Loucy (cell line): Measurements from ENCODE around the gene SQSTM1.

Source experiments
- H2AFZ ChIP-seq: fragments of 200-600 bp; sonication (generic); 2 replicates; pipeline ENCODE4 v1.6.0; 2016; ENCODE audit warnings: antibody characterized with exemption, mild to moderate bottlenecking, low read length, moderate library complexity
- H3F3A ChIP-seq: fragments of 200-600 bp; 2 replicates; pipeline ENCODE4 v1.6.0; 2016; ENCODE audit warnings: antibody characterized with exemption, low read depth, mild to moderate bottlenecking
- H3K27me3 ChIP-seq: fragments of 200-600 bp; sonication (generic); 2 replicates; pipeline ENCODE4 v1.6.1; 2014; ENCODE audit warnings: low read length, mild to moderate bottlenecking; ENCODE audit not compliant: insufficient read depth, poor library complexity, severe bottlenecking
- H3K36me3 ChIP-seq: fragments of 200-600 bp; sonication (generic); 2 replicates; pipeline ENCODE4 v1.6.1; 2016; ENCODE audit warnings: low read length; ENCODE audit not compliant: insufficient read depth
- H3K4me1 ChIP-seq: fragments of 200-600 bp; sonication (generic); 2 replicates; pipeline ENCODE4 v1.5.1; 2014; ENCODE audit warnings: low read length, mild to moderate bottlenecking; ENCODE audit not compliant: insufficient read depth, poor library complexity, severe bottlenecking
- H3K4me2 ChIP-seq: fragments of 200-600 bp; sonication (generic); 2 replicates; pipeline ENCODE4 v1.6.0; 2014; ENCODE audit warnings: antibody characterized with exemption, low read length, low read depth, mild to moderate bottlenecking; ENCODE audit not compliant: poor library complexity, severe bottlenecking
- H3K4me3 ChIP-seq: fragments of 200-600 bp; sonication (generic); 2 replicates; pipeline ENCODE4 v1.5.1; 2014; ENCODE audit warnings: low read length, mild to moderate bottlenecking, mixed read lengths; ENCODE audit not compliant: poor library complexity, severe bottlenecking
- H3K79me2 ChIP-seq: fragments of 200-600 bp; sonication (generic); 2 replicates; pipeline ENCODE4 v1.6.1; 2014; ENCODE audit warnings: low read length; ENCODE audit not compliant: insufficient read depth
- H3K9ac ChIP-seq: fragments of 200-600 bp; sonication (generic); 2 replicates; pipeline ENCODE4 v1.6.0; 2014; ENCODE audit warnings: mild to moderate bottlenecking, low read depth, low read length, moderate library complexity; ENCODE audit not compliant: poor library complexity, severe bottlenecking
- H3K9me2 ChIP-seq: fragments of 200-600 bp; sonication (generic); replicated peaks from 2 replicates; pipeline ENCODE4 v1.6.1; 2016; ENCODE audit warnings: low read depth, low read length, mixed read lengths
- H3K9me3 ChIP-seq: fragments of 200-600 bp; sonication (generic); 2 replicates; pipeline ENCODE4 v1.6.1; 2014; ENCODE audit warnings: mild to moderate bottlenecking, antibody characterized with exemption, low read length, low read depth; ENCODE audit not compliant: insufficient read depth
- H4K20me1 ChIP-seq: fragments of 200-600 bp; sonication (generic); 2 replicates; pipeline ENCODE4 v1.6.0; 2014; ENCODE audit warnings: antibody characterized with exemption, low read length, mild to moderate bottlenecking; ENCODE audit not compliant: insufficient read depth, poor library complexity, severe bottlenecking
- EZH2phosphoT487 ChIP-seq: fragments of 200-600 bp; IDR thresholded peaks from 2 replicates; pipeline ENCODE4 v1.6.1; 2018; ENCODE audit warnings: antibody characterized with exemption, mild to moderate bottlenecking, moderate library complexity, borderline replicate concordance
- TF ChIP-seq, protein P1 (sequence below): fragments of 200-600 bp; sonication (generic); conservative IDR thresholded peaks from 2 replicates; pipeline ENCODE4 v1.5.1; 2014; ENCODE audit warnings: mild to moderate bottlenecking, antibody characterized with exemption, low read length

Gene SQSTM1

DNA sequence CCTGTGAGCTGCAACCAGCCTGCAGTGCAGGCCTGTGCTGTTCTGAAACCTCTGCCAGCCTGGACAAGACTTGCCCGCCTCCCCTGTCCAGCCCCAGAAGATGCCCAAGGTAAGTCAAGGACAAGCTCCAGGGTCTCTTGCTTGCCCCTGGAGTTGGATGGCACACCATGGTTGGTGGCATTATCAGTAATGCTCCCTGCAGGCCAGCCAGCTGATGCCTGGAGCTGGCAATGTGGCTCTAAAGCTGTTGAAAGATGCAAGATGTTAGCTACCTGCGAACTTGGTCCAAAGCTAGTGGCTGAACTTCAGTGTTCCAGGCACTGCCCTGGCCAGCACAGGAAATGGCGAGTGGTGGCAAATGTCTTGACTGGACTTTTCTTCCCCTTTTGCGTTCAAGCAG is 40.9 kb upstream of the SQSTM1 start:
- TF ChIP-seq, protein P1, sequence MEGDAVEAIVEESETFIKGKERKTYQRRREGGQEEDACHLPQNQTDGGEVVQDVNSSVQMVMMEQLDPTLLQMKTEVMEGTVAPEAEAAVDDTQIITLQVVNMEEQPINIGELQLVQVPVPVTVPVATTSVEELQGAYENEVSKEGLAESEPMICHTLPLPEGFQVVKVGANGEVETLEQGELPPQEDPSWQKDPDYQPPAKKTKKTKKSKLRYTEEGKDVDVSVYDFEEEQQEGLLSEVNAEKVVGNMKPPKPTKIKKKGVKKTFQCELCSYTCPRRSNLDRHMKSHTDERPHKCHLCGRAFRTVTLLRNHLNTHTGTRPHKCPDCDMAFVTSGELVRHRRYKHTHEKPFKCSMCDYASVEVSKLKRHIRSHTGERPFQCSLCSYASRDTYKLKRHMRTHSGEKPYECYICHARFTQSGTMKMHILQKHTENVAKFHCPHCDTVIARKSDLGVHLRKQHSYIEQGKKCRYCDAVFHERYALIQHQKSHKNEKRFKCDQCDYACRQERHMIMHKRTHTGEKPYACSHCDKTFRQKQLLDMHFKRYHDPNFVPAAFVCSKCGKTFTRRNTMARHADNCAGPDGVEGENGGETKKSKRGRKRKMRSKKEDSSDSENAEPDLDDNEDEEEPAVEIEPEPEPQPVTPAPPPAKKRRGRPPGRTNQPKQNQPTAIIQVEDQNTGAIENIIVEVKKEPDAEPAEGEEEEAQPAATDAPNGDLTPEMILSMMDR, result no peak
- no peak for TF ChIP-seq EZH2phosphoT487
- no peak overlapping the region for H3K4me2 ChIP-seq
- H3K9me2 ChIP-seq, result no peaks in the 10 kb centered on the region

DNA sequence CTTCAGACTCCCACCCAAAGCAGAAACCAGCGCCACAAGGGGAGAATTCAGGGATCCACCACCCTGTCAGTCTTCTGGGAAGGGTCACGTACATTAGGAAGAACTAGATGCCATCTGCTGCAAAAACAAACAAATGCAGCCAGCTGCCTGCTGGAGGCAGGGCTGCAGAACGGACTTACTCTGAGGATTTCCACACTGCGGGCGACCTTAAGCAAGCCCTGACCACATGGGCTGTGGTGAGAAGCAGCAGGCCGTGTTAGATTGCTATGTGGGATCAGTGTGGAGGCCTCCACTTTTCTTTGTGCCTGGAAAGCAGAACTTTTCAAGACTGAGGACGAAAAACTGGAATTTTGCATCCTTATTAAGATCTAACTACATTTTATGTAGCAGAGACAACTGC is 40.3 kb upstream of the SQSTM1 start:
- Histone ChIP-seq H2AFZ (no peak overlapping the region), H3K4me1 (no peaks in the 10 kb centered on the region), H3K36me3 (peaks cover 13% of the 10 kb centered on the region; the same call in 1 of the 2 replicates), H3F3A (no peaks in the 10 kb centered on the region), H3K79me2 (no peaks in the 10 kb centered on the region), H3K9me2 (no peaks in the 10 kb centered on the region), H4K20me1 (no peaks in the 10 kb centered on the region), H3K4me3 (no peak overlapping the region), H3K9me3 (no peaks in the 10 kb centered on the region), H3K27me3 (no peaks in the 10 kb centered on the region), H3K9ac (no peak overlapping the region), H3K4me2 (no peak overlapping the region)
- TF ChIP-seq, protein P1, result no peak
- TF ChIP-seq EZH2phosphoT487, result no peak

More for the DNA sequence above, 40.9 kb upstream of the SQSTM1 start:
- Histone ChIP-seq H3K9me3 (no peaks in the 10 kb centered on the region), H3K27me3 (no peaks in the 10 kb centered on the region), H2AFZ (no peak overlapping the region), H3K36me3 (peaks cover 13% of the 10 kb centered on the region; the same call in 1 of the 2 replicates), H3F3A (no peaks in the 10 kb centered on the region), H4K20me1 (no peaks in the 10 kb centered on the region), H3K79me2 (no peaks in the 10 kb centered on the region), H3K4me3 (no peak overlapping the region), H3K9ac (no peak overlapping the region), H3K4me1 (no peaks in the 10 kb centered on the region)

GRCh38 chr5:179781846-179782245 is 38.9 kb upstream of the SQSTM1 start:
- Histone ChIP-seq H3K9me2 (no peaks in the 10 kb centered on the region), H3K4me3 (no peak overlapping the region), H3K9ac (no peak overlapping the region), H3K27me3 (no peaks in the 10 kb centered on the region), H3K4me1 (no peaks in the 10 kb centered on the region), H3K36me3 (peaks cover 8% of the 10 kb centered on the region; the same call in 1 of the 2 replicates), H2AFZ (no peak overlapping the region), H4K20me1 (no peaks in the 10 kb centered on the region), H3F3A (no peaks in the 10 kb centered on the region), H3K79me2 (no peaks in the 10 kb centered on the region), H3K4me2 (no peak overlapping the region), H3K9me3 (no peaks in the 10 kb centered on the region)
- TF ChIP-seq EZH2phosphoT487, result no peak
- TF ChIP-seq, protein P1, result no peak
